ENCODE data around the gene WDR49. TPM values are rescaled to one million over a fixed set of nuclear protein-coding genes. Genes with fewer than 3 reads are reported as not detected.

The WDR49 gene
- total RNA-seq, 1 experiment from 2014 or later: 0.35 TPM

DNA sequence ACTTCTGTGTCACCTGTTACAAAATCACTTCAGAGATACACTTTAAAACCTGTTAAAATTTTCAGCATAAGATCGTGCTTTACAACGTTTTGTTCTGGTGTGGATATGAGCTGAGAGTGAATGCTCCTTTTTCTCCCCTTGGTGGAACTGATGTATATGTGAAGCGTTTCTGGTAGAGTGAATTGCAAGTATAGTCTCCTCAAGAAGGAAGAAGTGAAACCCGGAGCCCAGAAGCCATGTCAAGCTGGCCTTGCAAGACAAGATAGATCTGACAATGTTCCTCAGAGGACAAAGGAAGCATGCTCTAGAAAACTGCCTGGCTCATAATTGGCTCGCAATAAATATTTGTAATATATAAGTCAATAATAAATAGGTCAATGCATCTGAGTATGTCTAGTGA, 203.5 kb downstream of the WDR49 start:
- Histone ChIP-seq H3K27me3 (ENCODE audit: control insufficient read depth, insufficient read depth, low read length) (no peaks in the 10 kb centered on the region), H3K36me3 (replicated peaks; ENCODE audit: control insufficient read depth, insufficient read depth, low read length) (no peaks in the 10 kb centered on the region), H3K4me3 (ENCODE audit: insufficient read depth, low read depth, low read length) (no peak overlapping the region)
- no peak for DNase-seq

DNA sequence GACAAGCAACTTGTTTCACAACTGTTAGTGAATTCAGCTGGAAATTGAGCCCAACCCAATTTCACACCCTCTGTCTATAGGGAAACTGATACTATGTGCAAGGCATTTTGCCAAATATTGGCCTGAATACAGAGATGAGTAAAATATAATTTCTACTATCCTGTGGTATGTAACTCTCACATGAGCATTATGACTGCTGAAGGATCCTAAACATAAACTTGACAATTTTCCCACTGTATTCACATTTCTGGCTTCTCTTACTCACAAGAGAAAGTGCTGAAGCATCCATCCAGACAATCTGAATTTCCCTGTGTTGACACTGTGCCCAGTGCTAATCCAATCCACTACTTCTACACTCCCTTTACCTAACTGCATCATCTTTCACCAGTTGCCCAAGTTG, 208.3 kb downstream of the WDR49 start:
- no peak for DNase-seq
- Histone ChIP-seq H3K36me3 (replicated peaks; ENCODE audit: control insufficient read depth, insufficient read depth, low read length) (no peaks in the 10 kb centered on the region), H3K27me3 (ENCODE audit: control insufficient read depth, insufficient read depth, low read length) (no peaks in the 10 kb centered on the region), H3K4me3 (ENCODE audit: insufficient read depth, low read depth, low read length) (no peak overlapping the region)

DNA sequence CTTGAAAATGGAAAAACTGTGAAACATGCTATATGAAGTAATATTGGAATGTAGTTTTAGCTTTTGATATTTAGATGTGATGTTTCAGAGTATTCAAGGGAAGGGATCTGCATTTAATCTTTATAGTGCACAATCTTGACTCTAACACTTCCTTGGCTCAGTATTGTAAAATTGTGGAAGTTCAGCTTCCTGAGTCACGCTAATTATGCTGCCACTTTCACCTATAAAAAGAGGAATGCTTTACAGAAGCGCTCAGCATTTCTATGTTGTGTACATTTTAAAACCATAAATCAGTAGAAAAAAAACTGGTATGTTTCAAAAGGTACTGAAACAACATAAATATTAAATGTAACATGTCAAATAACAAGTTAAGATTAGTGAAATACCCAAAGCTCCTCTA, 212.5 kb downstream of the WDR49 start:
- DNase-seq: no peak
- no peaks in the 10 kb centered on the region for H3K27me3 ChIP-seq (ENCODE audit: control insufficient read depth, insufficient read depth, low read length)
- H3K4me3 ChIP-seq (ENCODE audit: insufficient read depth, low read depth, low read length): no peak overlapping the region
- H3K36me3 ChIP-seq (replicated peaks; ENCODE audit: control insufficient read depth, insufficient read depth, low read length): no peaks in the 10 kb centered on the region

DNA sequence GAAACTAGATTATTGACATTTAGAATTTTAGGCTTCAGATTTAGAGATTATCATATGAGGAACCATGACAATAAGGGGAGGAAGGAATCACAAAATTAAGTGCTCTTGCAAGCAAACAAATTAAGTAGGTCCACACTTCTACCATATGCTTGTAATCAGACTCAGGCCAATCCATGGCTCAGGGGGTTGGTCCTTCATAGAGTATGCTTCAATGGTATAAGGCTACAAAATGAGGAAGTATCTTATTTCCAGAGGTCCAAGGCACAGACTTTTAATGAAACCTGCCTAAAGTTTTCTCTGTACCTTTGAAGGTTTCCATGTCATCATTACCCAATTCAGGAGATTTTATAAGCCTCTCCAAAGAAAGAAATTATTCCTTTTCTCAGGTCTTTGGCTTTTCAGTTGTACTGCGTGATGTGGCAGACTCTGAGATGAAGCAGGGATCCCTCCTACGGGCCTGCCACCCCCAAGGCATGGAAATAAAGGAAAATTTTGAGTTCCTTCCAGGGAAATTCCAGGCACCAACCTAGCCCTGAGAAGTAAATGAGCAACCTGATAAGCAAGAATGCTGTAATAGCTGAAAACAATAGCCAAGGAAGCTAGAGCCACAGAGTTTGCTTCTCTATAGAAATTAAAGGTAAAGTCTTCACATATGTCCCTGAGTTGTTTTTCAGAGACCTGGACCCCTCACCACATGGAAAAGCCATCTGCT, 216.2 kb downstream of the WDR49 start:
- H3K27me3 ChIP-seq (ENCODE audit: control insufficient read depth, insufficient read depth, low read length): no peaks in the 10 kb centered on the region
- H3K36me3 ChIP-seq (replicated peaks; ENCODE audit: control insufficient read depth, insufficient read depth, low read length): no peaks in the 10 kb centered on the region
- no peak for DNase-seq
- H3K4me3 ChIP-seq (ENCODE audit: insufficient read depth, low read depth, low read length): no peak overlapping the region

Other genes with a start within 250 kb of the WDR49 start
- not detected in 2 replicates for gene SERPINI2, start 179.9 kb downstream of the WDR49 start, total RNA-seq (2014; rRNA removed; shearing (Covaris generic))
- gene PDCD10, start 81.0 kb upstream of the WDR49 start, total RNA-seq (2014; rRNA removed; shearing (Covaris generic)): 53.3 and 68.5 TPM in 2 replicates
- gene SERPINI1, start 81.8 kb upstream of the WDR49 start, total RNA-seq (2014; rRNA removed; shearing (Covaris generic)): 6.5 and 8.3 TPM in 2 replicates

Measured in H7 (cell line).